ENCODE measurements around the gene TEX54. TPM values are rescaled to one million over a fixed set of nuclear protein-coding genes. Genes with fewer than 3 reads are reported as not detected.
"Not testable (repeated sequence)": the region's sequence is repeated elsewhere in the genome, so short reads cannot be mapped to it uniquely, and the experiment has no call there.

The TEX54 gene
- total RNA-seq, 2 donors from 2014 or later, result not detected

DNA sequence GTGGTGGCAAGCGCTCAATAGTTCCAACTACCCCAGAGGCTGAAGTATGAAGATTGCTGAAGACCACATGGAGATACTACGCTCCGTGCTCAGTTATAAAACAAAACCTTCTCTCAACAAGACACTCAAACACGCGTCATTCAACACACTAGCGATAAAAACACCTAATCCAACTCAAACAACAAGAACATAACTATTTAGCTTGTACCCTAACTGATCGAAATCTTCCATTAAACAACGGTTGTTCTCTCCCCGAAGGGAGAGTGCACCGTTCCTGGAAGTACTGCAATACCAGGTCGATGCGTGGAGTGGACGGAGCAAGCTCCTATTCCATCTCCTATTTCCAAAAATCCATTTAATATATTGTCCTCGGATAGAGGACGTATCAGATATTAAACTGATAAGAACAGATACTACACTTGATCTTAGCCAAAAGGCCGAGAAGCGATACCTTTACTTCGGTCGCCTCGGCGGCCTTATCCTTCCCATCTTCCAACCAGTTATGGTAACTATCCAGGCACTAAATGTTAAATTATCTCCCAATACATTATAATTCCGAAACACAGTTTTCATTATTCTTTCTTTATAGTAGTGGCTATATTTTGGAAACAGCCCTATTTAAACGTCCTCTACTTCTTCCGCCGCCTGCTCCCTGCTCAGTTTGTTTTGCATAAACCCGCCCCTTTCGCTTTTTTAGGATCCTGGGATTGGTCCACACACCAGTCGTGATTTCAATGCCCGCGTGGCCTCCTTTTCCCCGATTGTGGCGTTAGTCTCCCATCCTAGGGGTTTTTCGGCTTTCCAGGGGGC is 8.9 kb upstream of the TEX54 start:
- peak; percentile 88 for DNase-seq
- ATAC-seq, result peak; percentile 74 to 84
- intact Hi-C loops (cut with DNase I), result no loop called here

DNA sequence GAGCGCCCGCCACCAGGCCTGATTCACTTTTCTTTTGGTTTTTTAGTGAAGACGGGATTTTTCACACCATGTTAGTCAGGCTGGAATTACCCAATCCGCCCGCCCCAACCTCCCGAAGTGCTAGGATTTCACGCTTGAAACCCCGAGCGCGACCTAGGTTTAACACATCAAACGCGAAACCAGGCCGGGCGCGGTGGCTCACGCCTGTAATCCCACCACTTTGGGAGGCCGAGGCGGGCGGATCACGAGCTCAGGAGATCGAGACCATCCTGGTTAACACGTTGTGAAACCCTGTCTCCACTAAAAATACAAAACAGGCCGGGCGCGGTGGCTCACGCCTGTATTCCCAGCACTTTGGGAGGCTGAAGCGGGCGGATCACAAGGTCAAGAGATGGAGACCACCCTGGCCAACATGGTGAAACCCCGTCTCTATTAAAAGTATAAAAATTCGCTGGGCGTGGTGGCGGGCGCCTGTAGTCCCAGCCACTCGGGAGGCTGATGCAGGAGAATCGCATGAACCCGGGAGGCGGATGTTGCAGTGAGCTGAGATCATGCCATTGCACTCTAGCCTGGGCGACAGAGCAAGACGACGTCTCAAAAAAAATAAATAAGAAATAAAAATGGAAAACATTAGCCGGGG is 8.2 kb upstream of the TEX54 start:
- ATAC-seq (peak in 1 of 2 donors; percentile 10), DNase-seq (peak; percentile 77)
- intact Hi-C loops (cut with DNase I), result not testable (repeated sequence)

DNA sequence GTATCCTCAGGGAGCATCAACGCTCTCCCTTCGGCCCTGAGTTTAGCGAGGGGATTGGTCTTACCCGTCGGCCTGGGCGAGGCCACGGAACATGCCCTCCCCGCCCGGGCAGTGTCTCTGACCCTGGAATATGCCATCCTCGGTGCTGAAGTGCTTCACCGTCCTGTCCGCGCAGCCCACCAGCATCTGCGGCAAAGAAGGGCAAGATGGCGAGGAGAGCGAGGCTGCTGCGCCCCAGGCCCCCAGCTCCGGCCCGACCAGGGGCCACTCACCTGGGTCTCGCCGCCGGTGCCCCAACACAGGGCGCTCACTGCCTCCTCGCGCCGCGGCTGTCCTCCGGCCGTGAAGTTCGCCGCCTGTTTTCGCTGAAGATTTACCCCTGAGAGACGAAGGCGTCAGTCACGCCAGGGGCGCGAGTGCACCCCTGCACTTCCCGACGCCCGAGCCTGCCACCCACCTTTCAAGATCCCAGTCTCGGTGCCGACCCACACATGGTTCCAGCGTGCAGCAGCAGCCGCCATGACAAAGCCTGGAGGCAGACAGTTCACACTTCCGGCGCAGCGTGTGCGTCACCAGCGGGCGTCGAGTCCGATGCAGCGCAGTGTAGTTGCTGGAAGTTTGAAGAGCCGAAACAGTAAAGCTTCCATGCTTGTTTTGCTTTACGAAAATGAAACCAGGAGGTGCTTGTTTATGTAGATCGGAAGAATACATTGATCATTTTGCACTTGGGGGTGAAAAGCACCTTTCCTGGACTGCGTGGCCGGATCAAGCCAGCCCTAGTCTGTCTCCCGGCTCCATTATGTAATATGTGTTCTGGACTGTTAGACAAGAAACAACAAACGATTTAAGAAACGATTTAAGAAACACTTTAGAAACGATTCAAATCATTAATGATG is 6.7 kb upstream of the TEX54 start, which contains the start of gene WDR74:
TSS of gene WDR74 (minus strand) at position 541 of the 896 bp plus-strand sequence. CDS start at position 521, 20 bp downstream.
- DNase-seq (peak; percentile 94), ATAC-seq (peak; percentile 76)
- intact Hi-C loops (cut with DNase I), result no loop called here

DNA sequence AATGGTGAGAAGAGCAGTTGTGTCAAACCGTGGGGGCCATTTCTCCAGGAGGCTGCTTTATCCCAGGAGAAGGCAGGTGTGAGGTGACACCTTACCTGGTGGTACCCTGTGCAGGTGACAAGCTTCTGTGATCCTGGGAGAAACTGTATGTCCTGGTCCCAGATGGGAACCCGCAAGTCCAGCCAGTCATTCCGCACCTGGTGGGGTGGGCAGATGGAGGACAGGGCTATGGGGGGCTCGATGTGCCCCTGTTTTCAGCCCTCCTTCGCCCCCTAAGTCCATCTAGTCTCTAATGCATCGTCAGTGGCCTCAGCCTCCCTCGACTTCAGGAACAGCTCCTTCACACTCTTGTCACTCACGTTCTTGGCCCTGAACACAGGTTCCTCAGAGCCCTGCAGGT is 2.7 kb upstream of the TEX54 start:
- DNase-seq (no peak), ATAC-seq (no peak)
- intact Hi-C loops (cut with DNase I), result no loop called here

DNA sequence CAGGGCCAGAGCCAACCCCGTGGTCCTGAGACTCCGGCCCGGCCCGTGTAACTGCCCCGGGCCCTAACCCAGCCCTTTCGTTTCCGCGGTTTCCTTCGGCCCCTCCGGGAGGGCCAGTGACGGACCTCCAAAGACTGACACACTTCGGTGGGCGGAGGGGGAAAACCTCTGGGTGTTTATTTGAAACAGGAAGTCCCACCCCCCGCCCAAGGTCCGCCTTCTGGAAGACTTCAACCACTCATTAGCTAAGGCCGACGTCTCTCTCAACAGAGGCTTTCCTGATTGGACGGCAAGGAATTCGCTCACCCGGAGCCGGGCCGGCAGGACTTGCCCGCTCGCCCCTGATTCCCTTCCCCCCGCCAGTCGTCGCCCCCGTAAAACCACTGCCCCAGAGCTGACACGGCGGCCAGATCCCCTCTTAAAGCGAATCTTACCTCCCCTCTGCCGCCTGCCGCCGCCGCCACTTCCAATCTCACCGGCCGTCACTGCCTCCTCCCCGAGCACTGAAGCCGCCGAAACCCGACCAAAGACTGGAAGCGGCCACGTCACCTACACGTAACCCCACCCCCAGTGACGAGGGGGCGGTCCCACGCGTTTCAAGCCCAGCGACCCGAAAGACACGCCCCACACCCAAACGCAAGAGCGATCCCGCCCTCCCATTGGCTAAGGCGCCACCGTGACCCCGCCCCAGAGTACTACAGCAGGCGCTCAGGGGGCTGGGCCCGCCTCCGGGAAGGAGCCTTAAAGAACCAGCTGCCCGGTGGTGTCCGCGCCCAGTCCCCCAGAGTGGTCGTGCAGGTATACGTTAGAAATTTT is 913 bp downstream of the TEX54 start, which contains the start of gene STX5:
TSS of gene STX5 (minus strand) at position 532 of the 816 bp plus-strand sequence. CDS start 808 bp downstream, outside the sequence.
- intact Hi-C loops (cut with DNase I), result loop anchor here in 1 of 2 donors (5.0 kb wide), 1 partner anchor 39 kb away; the partner anchor contains the start of gene TMEM223
- ATAC-seq (peak; percentile 98), DNase-seq (peak; percentile 99)

DNA sequence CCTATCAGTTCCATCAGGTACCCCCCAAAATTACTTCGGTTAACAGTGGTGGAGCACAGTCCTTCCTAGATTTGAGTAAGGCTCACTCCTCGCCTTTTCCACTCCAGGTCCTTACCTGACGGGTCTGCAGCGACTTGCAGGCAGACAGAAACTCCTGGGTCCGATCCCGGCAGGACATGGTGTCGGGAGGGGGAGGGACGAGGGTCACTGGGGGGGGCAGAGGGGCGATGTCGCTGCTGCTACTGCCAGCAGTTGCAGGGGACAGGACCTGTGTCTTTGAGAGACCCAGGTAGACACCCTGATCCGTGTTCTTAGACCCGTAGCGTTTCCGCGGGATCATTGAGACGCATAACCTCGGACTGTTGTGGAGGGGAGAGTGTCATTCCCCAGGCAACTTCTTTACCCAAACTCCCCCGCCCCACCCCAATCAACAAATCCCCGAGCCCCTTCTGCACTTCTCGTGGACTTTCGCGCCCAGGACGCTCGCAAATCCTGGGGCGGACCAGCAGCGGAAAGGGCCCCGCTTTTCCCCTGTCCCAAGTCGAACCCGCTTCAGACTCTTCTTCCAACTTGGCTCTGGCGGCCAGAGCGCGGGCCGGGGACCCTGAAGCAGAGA is 1.6 kb downstream of the TEX54 start:
- intact Hi-C loops (cut with DNase I), result loop anchor here in 1 of 2 donors (5.0 kb wide), 1 partner anchor 39 kb away; the partner anchor contains the start of gene TMEM223
- peak; percentile 3 to 5 for ATAC-seq
- no peak for DNase-seq

DNA sequence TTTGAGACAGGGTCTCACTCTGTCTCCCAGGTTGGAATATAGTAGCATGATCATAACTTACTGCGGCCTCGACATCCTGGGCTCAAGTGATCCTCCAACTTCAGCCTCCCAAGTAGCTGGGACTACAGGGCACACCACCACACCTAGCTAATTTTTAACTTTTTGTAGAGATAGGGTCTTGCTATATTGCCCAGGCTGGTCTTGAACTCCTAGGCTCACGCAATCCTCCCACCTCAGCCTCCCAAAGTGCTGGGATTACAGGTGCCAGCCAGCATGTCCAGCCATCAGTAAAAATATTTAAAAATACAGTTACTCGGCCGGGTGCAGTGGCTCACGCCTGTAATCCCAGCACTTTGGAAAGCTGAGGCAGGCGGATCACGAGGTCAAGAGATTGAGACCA is 4.5 kb downstream of the TEX54 start:
- ATAC-seq; intact Hi-C loops (cut with DNase I); DNase-seq: not testable (repeated sequence)

DNA sequence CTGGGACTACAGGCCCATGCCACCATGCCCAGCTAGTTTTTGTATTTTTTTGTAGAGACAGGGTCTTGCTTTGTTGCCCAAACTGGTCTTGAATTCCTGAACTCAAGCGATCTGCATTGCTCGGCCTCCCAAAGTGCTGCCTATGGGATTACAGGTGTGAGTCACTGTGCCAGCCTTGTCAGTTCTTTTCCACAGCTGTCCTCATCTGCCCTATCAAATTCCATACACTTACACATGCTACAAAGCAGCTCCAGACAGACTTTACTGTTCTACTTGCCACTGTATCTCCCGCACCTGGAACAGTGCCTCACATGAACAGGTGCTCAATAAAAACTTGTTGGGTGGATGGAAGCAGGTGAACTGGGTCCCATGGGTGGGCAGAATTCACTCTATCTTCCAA is 9.0 kb downstream of the TEX54 start:
- intact Hi-C loops (cut with DNase I), result no loop called here
- no peak for ATAC-seq
- no peak for DNase-seq

DNA sequence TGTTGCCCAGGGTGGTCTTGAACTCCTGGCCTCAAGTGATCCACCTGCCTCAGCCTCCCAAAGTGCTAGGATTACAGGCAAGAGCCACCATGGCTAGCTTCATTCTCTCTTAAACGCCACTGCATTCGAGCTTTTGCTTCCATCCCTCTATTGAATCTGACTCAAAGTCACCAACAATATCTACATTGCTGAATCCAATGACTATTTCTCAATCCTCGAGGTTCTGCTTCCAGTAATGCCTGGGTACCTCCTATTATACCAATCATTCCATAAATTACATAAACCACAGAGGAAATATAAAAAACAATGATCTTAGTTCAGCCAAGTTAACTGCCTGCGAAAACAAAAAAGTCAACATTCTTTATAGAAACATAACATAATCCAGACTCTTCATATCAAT is 15.5 kb downstream of the TEX54 start:
- DNase-seq, result no peak
- intact Hi-C loops (cut with DNase I), result no loop called here
- ATAC-seq, result no peak

DNA sequence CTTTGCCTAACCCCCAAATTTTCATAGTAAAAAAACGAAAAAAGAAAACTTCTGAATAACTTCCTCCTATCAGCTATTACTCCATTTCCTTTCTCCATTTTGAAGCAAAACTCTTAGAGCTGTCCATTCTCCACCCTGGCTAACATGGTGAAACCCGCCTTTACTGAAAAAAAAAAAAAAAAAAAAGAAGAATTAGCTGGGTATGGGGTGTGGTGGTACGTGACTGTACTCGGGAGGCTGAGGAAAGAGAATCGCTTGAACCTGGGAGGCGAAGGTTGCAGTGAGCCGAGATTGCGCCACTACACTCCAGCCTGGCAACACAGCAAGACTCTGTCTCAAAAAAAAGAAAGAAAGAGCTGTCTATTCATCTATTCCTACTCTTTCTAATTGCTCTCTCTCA is 16.1 kb downstream of the TEX54 start:
- no peak for DNase-seq
- peak in 1 of 2 donors; percentile 31 for ATAC-seq
- intact Hi-C loops (cut with DNase I), result no loop called here

DNA sequence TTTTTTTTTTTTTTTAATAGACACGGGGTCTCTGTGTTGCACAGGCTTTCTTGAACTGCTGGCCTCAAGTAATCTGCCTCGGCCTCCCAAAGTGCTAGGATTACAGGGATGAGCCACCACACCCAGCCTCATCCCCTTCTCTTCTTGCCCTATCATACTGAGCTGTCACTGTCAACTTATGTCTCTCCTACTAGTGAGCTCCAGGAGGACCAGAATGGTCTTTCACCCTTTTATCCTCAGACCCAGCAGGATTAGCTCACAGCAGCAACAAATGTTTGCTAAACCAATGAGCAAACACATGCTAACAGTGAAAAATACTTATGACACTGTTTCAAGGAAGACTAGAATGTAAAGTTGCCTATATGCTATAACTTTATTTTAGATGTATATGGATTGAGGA is 21.0 kb downstream of the TEX54 start:
- intact Hi-C loops (cut with DNase I), result no loop called here
- DNase-seq (no peak), ATAC-seq (no peak)

DNA sequence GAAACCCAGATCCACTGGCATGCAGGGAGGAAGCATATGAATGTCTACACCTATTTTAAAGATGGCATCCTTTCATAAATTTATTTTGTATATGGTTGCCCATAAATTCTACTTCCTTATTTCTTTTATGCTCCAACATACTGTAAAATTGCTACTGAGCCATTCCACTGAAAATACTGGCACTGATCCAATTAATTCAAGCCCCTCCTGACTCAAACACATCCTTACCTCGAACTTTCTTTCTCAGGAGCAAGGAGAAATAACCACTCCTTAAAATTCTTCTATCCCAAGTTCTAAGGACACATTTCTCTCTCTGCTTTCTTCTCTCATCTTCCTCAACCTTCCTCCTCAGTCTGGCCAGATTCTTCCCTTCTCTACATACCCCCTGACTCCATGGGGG is 21.9 kb downstream of the TEX54 start:
- intact Hi-C loops (cut with DNase I), result no loop called here
- DNase-seq (no peak), ATAC-seq (no peak)

DNA sequence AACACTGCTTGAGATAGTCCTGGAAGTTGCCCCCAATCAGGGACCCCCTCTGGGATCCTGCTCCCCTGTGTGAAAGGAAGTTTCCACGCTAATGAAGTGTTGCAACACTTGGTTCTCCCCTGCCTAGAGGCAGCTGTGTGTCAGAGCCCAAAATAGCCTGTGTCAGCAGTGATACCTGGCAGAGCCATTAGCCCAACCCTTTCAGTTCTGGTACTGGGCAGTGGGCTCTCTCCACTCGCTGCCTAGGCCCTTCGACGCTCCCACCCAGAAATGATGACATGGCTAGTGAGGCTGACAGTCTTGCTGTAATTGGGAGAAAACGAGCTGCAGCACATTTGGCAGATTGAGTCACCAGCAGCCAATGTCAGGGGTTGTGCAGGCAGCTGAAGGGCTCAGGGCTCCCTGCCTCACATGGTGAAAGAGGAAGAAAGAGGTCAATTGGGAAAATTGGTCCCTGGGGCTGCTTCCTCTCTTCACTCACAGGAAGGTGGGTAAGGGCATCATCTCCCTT is 26.0 kb downstream of the TEX54 start:
- peak; percentile 26 to 30 for ATAC-seq

DNA sequence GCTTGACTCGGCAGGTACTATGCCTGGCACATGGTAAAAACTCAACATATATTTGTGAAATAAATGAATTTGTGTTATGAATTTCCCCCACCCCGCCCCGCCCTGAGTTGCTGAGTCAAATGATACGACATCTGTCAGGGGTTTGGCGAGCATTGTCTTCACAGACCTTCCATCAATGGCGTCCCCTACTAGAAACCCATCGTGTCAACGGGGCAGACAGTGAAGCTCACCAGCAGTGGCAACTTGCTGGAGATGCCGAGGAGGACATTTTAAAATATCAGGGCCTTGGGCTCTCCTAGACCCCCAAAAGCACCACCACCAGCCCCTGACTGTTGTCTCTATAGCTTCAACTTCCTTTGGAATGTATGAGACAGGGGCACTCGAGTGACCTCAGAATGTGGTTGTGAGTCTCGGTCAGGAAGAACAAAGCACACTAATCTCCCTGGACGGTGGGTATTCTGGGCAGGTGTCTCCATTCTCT is 26.6 kb downstream of the TEX54 start:
- ATAC-seq (peak in 1 of 2 donors; percentile 3), DNase-seq (no peak)
- intact Hi-C loops (cut with DNase I), result no loop called here

More for the DNA sequence above, 26.0 kb downstream of the TEX54 start:
- intact Hi-C loops (cut with DNase I), result no loop called here
- DNase-seq, result peak; percentile 32

DNA sequence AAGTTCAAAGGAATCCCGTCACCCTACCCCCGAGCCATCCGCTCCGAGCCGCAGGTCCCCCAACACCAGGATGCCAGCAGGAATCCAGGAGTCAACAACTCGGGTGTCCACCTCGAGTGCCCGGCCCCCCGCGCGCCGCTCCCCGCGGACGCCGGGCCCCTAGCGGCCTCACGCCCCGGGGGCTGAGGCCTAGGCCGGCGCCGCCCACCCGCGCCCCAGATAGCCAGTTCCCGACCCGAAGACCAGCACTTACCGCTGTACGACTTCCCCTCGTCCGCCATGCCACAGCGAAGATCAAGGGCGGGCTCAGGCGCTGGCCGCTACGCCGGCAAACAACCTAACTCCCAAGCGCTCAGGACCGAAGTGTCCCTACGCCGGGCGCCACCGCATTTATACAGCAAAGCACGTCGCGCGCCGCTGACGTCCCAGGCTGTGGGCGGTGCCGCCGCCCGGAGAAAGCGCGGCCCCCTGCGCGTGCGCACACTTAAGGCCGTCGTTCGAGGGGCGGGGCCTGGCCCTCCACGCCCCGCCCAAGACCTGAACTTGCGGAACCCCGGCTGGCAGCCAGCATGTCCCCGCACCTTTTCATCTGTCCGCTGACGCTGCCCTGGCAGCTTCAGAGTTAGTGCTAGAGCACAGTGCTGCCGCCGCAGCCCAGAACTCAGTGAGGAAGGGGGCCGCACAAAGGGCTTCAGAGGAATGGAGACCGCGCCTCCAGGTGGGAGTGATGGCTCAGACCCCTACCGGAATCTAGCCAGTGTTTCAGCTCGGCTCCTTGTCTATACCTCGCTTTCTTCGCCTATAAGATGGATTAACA is 27.4 kb downstream of the TEX54 start, which contains the start of gene NXF1:
TSS of gene NXF1 (minus strand) at position 365 of the 817 bp plus-strand sequence. CDS start at position 281, 84 bp downstream.
- intact Hi-C loops (cut with DNase I), result no loop called here
- peak; percentile 94 to 95 for ATAC-seq

DNA sequence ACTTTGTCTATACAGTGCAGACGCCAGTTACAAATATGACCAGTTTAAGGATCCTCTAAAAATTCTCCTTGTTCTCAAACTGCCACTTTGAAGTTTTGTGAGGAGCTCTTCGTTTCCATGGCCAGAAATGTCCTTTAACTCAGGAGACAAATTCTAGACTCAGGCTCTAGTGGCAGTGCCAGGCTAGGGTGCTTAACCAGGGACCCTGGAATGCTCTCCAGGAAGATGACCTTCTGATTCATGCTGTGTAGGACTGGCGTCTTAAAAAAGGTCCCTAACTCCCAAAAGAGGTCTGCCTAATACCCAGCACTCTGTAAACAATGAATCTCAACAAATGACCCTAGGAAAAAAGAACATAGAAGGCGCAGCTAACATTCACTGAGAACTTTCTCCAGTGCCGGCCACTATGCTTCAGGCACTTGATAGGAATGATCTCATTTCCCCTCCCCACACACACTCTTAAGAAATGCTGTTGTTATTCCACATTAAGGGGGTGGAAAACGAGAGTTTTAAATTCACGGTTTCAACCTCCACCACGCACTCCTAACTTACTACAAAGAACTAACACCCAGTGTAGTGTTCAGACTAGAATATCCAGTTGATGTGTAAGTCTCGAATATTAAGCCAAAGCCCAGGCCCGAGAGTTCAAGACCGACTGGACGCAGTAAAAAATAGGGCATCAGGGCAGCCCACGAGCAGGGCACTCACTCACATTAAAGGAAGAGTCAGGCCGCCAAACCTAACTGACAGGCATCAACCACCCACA is 28.1 kb downstream of the TEX54 start:
- intact Hi-C loops (cut with DNase I), result no loop called here
- ATAC-seq (peak; percentile 11 to 26), DNase-seq (no peak)

More for the DNA sequence above, 27.4 kb downstream of the TEX54 start, which contains the start of gene NXF1:
- DNase-seq, result peak; percentile 96

Data from left cardiac atrium (tissue), 4 donors.